NCI-H187 treated with DMSO at 0.1 percent for 48 hours (cell line): Measurements from ENCODE around the gene MECR.

Experiments used
- DNase-seq: peaks from one replicate; lab custom pipeline; 2025; lab: John Stamatoyannopoulos, UW

The MECR gene

GRCh38 chr1:29202053-29202452 lies 28.7 kb downstream of the MECR start:
- no peak for DNase-seq

GRCh38 chr1:29201595-29202051 lies 29.1 kb downstream of the MECR start:
- DNase-seq, result no peak

GRCh38 chr1:29200906-29201594 lies 29.7 kb downstream of the MECR start:
- no peak for DNase-seq

- DNase-seq, result no peak
Measured at GRCh38 chr1:29197993-29198392, 32.7 kb downstream of the MECR start.

- no peak for DNase-seq
Measured at GRCh38 chr1:29197590-29197924, 33.2 kb downstream of the MECR start.

GRCh38 chr1:29196863-29197589 lies 33.7 kb downstream of the MECR start:
- DNase-seq, result no peak

- DNase-seq, result no peak
Measured at GRCh38 chr1:29195881-29196291, 34.8 kb downstream of the MECR start.

- no peak for DNase-seq
Measured at GRCh38 chr1:29193879-29194455, 36.8 kb downstream of the MECR start.

GRCh38 chr1:29190718-29191117 lies 40.0 kb downstream of the MECR start:
- DNase-seq, result no peak

GRCh38 chr1:29186707-29187106 lies 44.0 kb downstream of the MECR start:
- DNase-seq, result no peak

GRCh38 chr1:29186252-29186651 lies 44.5 kb downstream of the MECR start:
- no peak for DNase-seq

- DNase-seq, result no peak
Measured at GRCh38 chr1:29183287-29183686, 47.4 kb downstream of the MECR start.

GRCh38 chr1:29181413-29182225 lies 49.1 kb downstream of the MECR start, which contains the start of gene SRSF4:
TSS of gene SRSF4 (minus strand) at chr1:29181900. CDS start at chr1:29181752, 148 bp downstream.
- DNase-seq, result peak; percentile 85

- DNase-seq, result peak; percentile 5
Measured at GRCh38 chr1:29180497-29181412, 50.0 kb downstream of the MECR start.

- no peak for DNase-seq
Measured at GRCh38 chr1:29179641-29180184, 51.0 kb downstream of the MECR start.

GRCh38 chr1:29177022-29177705 lies 53.6 kb downstream of the MECR start:
- no peak for DNase-seq

GRCh38 chr1:29176576-29176975 lies 54.2 kb downstream of the MECR start:
- DNase-seq, result no peak

- DNase-seq, result no peak
Measured at GRCh38 chr1:29172415-29172939, 58.3 kb downstream of the MECR start.

GRCh38 chr1:29171521-29171920 lies 59.2 kb downstream of the MECR start:
- DNase-seq, result no peak

GRCh38 chr1:29171089-29171488 lies 59.6 kb downstream of the MECR start:
- DNase-seq, result no peak
